22Rv1 (cell line): ENCODE results near the gene ARHGAP10.

ENCODE experiments used
- ZFX ChIP-seq: fragments of 450-650 bp; IDR thresholded peaks from 2 replicates; pipeline ENCODE4 v1.6.1; 2017; ENCODE audit warnings: antibody characterized with exemption, borderline replicate concordance
- TF ChIP-seq, protein P1 (sequence below): fragments of 450-650 bp; IDR thresholded peaks from 2 replicates; pipeline ENCODE4 v1.5.1; 2017; ENCODE audit warnings: mild to moderate bottlenecking

DNA sequence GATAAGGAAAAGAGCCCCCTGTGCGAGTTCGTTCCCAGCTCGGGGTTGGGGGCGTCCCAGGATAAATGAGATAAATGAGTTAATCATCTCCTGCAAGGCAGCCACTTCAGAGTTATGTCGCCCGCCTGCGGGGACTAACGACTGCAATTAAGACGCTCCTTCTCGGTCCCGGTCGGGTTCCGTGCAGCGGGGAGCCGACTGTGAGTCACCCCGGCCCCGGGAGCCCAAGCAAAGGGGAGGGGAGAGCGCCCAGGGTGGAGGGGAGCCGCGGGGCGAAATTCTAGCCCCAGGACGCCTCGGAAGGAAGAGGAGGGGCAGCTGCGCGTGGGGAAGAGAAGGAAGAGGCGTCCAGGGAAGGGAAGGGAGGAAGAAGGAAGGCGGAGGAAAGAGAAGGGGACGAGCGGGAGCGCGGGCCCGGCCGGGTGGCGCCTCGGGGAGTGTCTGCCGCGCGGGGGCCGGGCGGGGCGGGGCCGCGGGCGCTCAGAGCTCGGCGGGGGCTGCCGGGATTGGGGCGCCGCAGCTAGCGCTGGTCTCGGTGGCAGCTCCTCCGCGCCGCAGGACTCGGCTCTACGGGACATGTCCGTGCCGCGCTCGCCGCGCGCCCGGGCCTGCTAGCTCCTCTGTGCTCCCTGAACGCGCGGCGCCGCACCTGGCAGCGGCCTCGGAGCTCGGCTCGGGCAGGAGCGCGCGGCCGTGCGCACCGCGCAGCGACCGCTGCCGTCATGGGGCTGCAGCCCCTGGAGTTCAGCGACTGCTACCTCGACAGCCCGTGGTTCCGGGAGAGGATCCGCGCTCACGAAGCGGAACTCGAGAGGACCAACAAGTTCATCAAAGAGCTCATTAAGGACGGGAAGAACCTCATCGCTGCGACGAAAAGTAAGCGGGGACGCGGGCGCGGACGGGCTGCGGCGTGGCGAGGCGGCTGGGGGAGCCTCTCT is at the start of gene ARHGAP10:
- TF ChIP-seq, protein P1, sequence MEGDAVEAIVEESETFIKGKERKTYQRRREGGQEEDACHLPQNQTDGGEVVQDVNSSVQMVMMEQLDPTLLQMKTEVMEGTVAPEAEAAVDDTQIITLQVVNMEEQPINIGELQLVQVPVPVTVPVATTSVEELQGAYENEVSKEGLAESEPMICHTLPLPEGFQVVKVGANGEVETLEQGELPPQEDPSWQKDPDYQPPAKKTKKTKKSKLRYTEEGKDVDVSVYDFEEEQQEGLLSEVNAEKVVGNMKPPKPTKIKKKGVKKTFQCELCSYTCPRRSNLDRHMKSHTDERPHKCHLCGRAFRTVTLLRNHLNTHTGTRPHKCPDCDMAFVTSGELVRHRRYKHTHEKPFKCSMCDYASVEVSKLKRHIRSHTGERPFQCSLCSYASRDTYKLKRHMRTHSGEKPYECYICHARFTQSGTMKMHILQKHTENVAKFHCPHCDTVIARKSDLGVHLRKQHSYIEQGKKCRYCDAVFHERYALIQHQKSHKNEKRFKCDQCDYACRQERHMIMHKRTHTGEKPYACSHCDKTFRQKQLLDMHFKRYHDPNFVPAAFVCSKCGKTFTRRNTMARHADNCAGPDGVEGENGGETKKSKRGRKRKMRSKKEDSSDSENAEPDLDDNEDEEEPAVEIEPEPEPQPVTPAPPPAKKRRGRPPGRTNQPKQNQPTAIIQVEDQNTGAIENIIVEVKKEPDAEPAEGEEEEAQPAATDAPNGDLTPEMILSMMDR = peak; percentile 4; the same call in 1 of the 2 replicates
- no peak for TF ChIP-seq ZFX
